ENCODE results near the gene SGCA.

SGCA gene

GRCh38 chr17:50181144-50181543 is 15.3 kb downstream of the SGCA start:
- no peak overlapping the region for H3K4me3 ChIP-seq (ENCODE audit: low read depth, low read length)
- TF ChIP-seq CTCF (IDR thresholded peaks at IDR 0.05; ENCODE audit: borderline replicate concordance, insufficient read depth, low read depth, low read length) = no peak

GRCh38 chr17:50181591-50182560 is 16.1 kb downstream of the SGCA start:
- no peak for TF ChIP-seq CTCF (IDR thresholded peaks at IDR 0.05; ENCODE audit: borderline replicate concordance, insufficient read depth, low read depth, low read length)

DNA sequence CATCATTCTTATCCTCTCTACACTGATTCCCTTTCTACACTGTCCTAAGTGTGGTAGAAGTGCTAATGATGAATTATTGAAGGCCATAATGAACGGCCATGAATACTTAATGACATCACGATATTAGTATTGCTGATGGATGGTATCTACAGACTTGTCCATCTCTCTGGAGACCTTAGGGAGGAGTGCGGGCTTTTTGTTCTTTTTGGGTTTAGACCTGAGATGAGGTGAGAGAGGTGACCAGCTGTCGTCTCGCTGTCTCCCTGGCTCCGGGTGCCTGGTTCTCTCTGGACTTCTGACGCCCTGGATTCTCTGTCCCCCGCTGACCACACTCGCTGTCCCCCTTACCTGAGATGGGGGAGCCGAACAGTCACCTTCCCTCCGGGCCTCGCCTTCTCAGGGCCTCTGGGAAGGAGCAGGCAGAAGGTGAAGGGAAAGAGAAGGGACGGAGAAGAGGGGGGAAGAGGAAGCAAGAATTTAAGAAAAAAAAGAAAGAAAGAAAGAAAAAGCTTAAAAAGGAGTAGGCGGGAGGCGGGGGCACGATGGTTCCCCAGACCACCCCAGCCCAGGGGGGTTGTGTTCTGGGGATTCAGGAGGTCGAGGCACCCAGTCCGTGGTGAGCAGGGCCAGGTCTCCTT is 17.1 kb downstream of the SGCA start:
- no peak overlapping the region for H3K4me3 ChIP-seq (ENCODE audit: low read depth, low read length)
- no peak for TF ChIP-seq CTCF (IDR thresholded peaks at IDR 0.05; ENCODE audit: borderline replicate concordance, insufficient read depth, low read depth, low read length)

More at GRCh38 chr17:50181591-50182560, 16.1 kb downstream of the SGCA start:
- no peak overlapping the region for H3K4me3 ChIP-seq (ENCODE audit: low read depth, low read length)

DNA sequence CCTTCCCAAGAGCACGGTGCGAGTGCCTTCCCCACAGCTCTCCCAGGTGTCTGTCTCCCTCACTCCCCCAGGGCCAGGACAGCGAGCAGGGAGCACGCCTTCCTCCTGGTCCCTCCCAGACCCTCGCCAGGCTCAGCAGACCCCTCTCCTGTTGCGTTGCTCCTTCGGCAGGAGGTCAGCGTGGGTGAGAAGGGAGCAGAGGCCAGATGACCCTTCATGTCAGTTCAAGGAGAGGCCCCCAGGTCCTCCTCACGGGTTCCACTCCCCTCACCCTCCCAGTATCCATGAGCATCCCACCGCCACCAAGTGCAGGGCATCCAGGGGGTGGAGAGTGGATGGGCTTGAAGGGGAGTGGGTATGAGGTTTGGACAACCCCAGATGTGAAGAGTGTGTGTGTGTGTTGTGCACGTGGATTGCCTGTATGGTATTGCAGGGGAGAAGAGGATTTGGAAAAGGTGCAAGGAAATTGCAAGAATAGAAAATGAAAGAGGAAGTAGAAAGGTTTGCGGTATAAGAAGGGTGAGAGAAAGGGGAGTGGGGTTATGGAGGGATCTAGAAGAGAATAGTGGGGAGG is 17.7 kb downstream of the SGCA start:
- no peak overlapping the region for H3K4me3 ChIP-seq (ENCODE audit: low read depth, low read length)
- no peak for TF ChIP-seq CTCF (IDR thresholded peaks at IDR 0.05; ENCODE audit: borderline replicate concordance, insufficient read depth, low read depth, low read length)

DNA sequence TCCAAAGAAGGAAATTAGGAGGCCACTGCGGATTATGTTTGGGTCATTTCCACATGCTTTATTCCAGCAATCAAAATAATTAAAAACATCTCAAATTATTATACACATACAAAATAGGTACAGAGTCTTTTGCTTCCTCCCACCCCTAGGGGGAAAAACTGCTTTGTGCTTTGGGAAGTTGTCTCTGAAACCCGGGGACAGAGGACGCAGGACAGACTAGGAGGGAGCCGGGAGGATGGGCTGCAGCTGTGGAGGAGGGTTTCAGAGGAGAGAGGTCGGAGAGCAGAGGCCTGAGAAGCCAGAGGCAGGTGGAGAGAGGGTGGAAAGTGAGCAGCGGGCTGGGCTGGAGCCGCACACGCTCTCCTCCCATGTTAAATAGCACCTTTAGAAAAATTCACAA is 18.3 kb downstream of the SGCA start:
- H3K4me3 ChIP-seq (ENCODE audit: low read depth, low read length) = no peak overlapping the region
- TF ChIP-seq CTCF (IDR thresholded peaks at IDR 0.05; ENCODE audit: borderline replicate concordance, insufficient read depth, low read depth, low read length) = no peak

DNA sequence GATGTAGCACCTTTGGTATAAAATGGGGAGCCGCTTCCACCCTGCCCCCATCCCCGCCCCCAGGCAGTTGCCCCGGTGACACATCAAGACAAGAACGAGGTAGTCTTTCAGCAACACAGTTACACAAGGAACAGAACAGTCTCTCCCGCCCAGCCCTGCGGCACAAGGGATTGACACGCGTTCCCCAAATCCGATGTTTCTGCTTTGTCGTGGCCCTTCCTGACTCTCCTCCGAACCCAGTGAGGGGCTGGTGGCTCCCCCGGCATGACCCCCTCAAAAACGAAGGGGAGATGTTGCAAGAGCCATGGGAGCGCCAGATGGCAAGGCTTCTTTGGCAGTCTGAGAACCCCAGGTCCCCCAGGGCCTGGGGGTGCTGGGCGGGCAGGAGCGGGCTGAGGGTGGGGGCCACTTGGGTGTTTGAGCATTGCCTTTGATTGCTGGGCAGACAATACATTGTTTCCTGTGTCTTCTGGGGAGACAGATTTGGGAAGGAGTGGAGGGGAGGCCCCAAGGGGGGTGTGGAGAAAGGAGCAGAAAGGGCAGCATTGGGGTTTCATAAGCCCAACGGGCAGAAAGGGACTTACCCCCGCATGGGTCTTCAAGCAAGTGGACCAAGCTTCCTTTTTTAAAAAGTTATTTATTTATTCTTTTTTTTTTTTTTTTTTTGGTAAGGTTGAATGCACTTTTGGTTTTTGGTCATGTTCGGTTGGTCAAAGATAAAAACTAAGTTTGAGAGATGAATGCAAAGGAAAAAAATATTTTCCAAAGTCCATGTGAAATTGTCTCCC is 19.0 kb downstream of the SGCA start:
- no peak overlapping the region for H3K4me3 ChIP-seq (ENCODE audit: low read depth, low read length)
- no peak for TF ChIP-seq CTCF (IDR thresholded peaks at IDR 0.05; ENCODE audit: borderline replicate concordance, insufficient read depth, low read depth, low read length)

All from GM12875 (cell line).